GM23338 (cell line): ENCODE data around the gene NRDE2. TPM values are rescaled to one million over a fixed set of nuclear protein-coding genes. Genes with fewer than 3 reads are reported as not detected.

Experiments
- ATAC-seq: fragments of 200-7000 bp; cut with Tn5 transposase; 3 replicates; pipeline ENCODE4 v1.9.1; 2020
- DNase-seq: peaks from one replicate; pipeline ENCODE4 v3.0.0-alpha.2; 2015; ENCODE audit warnings: low spot score
- H2AFZ ChIP-seq: fragments of 200-600 bp; sonication (generic); 2 replicates; pipeline ENCODE4 v1.8.0; 2016; ENCODE audit warnings: antibody characterized with exemption, mild to moderate bottlenecking, moderate library complexity
- H3F3A ChIP-seq: fragments of 200-600 bp; sonication (generic); replicated peaks from 2 replicates; pipeline ENCODE4 v1.8.0; 2017; ENCODE audit warnings: antibody characterized with exemption, mixed run types, low read depth
- H3K27ac ChIP-seq: fragments of 200-600 bp; sonication (generic); 2 replicates; pipeline ENCODE4 v1.6.1; 2016; ENCODE audit warnings: low read depth
- H3K27me3 ChIP-seq: fragments of 200-600 bp; sonication (generic); 2 replicates; pipeline ENCODE4 v1.8.0; 2016; ENCODE audit warnings: mild to moderate bottlenecking, mixed run types, moderate library complexity; ENCODE audit not compliant: insufficient read depth
- H3K36me3 ChIP-seq: fragments of 200-600 bp; sonication (generic); 2 replicates; pipeline ENCODE4 v1.8.0; 2016; ENCODE audit warnings: mild to moderate bottlenecking; ENCODE audit not compliant: insufficient read depth
- H3K4me1 ChIP-seq: fragments of 200-600 bp; sonication (generic); 2 replicates; pipeline ENCODE4 v1.8.0; 2016; ENCODE audit warnings: mild to moderate bottlenecking, moderate library complexity; ENCODE audit not compliant: insufficient read depth
- H3K4me2 ChIP-seq: fragments of 200-600 bp; sonication (generic); 2 replicates; pipeline ENCODE4 v1.7.1; 2017; ENCODE audit warnings: mixed run types
- H3K4me3 ChIP-seq: fragments of 200-600 bp; sonication (generic); 2 replicates; pipeline ENCODE4 v1.6.1; 2016; ENCODE audit warnings: mixed run types
- H3K79me2 ChIP-seq: fragments of 200-600 bp; sonication (generic); replicated peaks from 2 replicates; pipeline ENCODE4 v1.8.0; 2017; ENCODE audit warnings: mild to moderate bottlenecking; ENCODE audit not compliant: insufficient read depth
- H3K9me2 ChIP-seq: fragments of 200-600 bp; sonication (generic); 2 replicates; pipeline ENCODE4 v1.8.0; 2017; ENCODE audit not compliant: insufficient read depth
- H4K20me1 ChIP-seq: fragments of 200-600 bp; sonication (generic); replicated peaks from 2 replicates; pipeline ENCODE4 v1.8.0; 2017; ENCODE audit warnings: mild to moderate bottlenecking; ENCODE audit not compliant: insufficient read depth
- H3K27ac Mint-ChIP-seq: 2 replicates; pipeline ENCODE4 v1.8.0; 2020; ENCODE audit warnings: inconsistent platforms, mild to moderate bottlenecking, moderate library complexity, mixed read lengths
- H3K27me3 Mint-ChIP-seq: 3 replicates; pipeline ENCODE4 v1.8.0; 2022; ENCODE audit warnings: low read depth, mild to moderate bottlenecking, moderate library complexity, mixed read lengths, inconsistent platforms; ENCODE audit not compliant: insufficient read depth, poor library complexity
- H3K36me3 Mint-ChIP-seq: 3 replicates; pipeline ENCODE4 v1.8.0; 2021; ENCODE audit warnings: low read depth, mild to moderate bottlenecking, inconsistent platforms, moderate library complexity, mixed read lengths
- H3K4me1 Mint-ChIP-seq: 3 replicates; pipeline ENCODE4 v1.8.0; 2020; ENCODE audit warnings: mild to moderate bottlenecking, inconsistent platforms, mixed read lengths
- H3K4me3 Mint-ChIP-seq: 3 replicates; pipeline ENCODE4 v1.8.0; 2021; ENCODE audit warnings: moderate library complexity, mild to moderate bottlenecking, inconsistent platforms, mixed read lengths
- H3K9me3 Mint-ChIP-seq: 3 replicates; pipeline ENCODE4 v1.8.0; 2020; ENCODE audit warnings: moderate library complexity, mild to moderate bottlenecking, inconsistent platforms, mixed read lengths
- CREB1 ChIP-seq: fragments of 250-450 bp; sonication (Bioruptor Pico); IDR thresholded peaks from 2 replicates; pipeline ENCODE4 v1.5.0; 2020; ENCODE audit warnings: low read depth, mild to moderate bottlenecking, moderate library complexity
- EZH2 ChIP-seq: fragments of 200-600 bp; sonication (generic); IDR thresholded peaks from one replicate; pipeline ENCODE4 v1.8.0; 2017; ENCODE audit warnings: antibody characterized with exemption, mild to moderate bottlenecking, low read depth; ENCODE audit not compliant: unreplicated experiment
- EZH2phosphoT487 ChIP-seq: fragments of 200-600 bp; sonication (generic); IDR thresholded peaks from one replicate; pipeline ENCODE4 v1.8.1; 2018; ENCODE audit warnings: antibody characterized with exemption; ENCODE audit not compliant: unreplicated experiment
- JUNB ChIP-seq: IDR thresholded peaks from one replicate; pipeline ENCODE4 v1.6.1; 2016; ENCODE audit warnings: antibody characterized with exemption; ENCODE audit not compliant: unreplicated experiment
- NANOG ChIP-seq: IDR thresholded peaks from 2 replicates; pipeline ENCODE4 v1.6.1; 2016; ENCODE audit warnings: antibody characterized with exemption, borderline replicate concordance
- STAT1 ChIP-seq: IDR thresholded peaks from one replicate; pipeline ENCODE4 v1.6.1; 2016; ENCODE audit warnings: antibody characterized with exemption; ENCODE audit not compliant: unreplicated experiment
- ZNF114 ChIP-seq: fragments of 250-450 bp; sonication (Bioruptor Pico); IDR thresholded peaks from 2 replicates; pipeline ENCODE4 v1.5.0; 2020; ENCODE audit warnings: mild to moderate bottlenecking, moderate library complexity
- ZNF331 ChIP-seq: fragments of 250-450 bp; sonication (Bioruptor Pico); IDR thresholded peaks from 2 replicates; pipeline ENCODE4 v1.5.0; 2020; ENCODE audit warnings: low read depth, mild to moderate bottlenecking, moderate library complexity
- polyA plus RNA-seq: library from polyadenylated mRNA; unstranded; fragments of >200 nt; fragmentation: Nextera tagmentation; extraction: Ambion mirVana; gene quantifications from 2 replicates; pipeline ENCODE4 v1.2.1, GENCODE V29; 2016
- total RNA-seq: library from RNA; depleted of rRNA; stranded (reverse); fragments of >200 nt; shearing (Covaris generic); gene quantifications from 2 replicates; pipeline ENCODE4 v1.2.3, GENCODE V29; 2014
- TF ChIP-seq, protein P1 (sequence below): IDR thresholded peaks from 2 replicates; pipeline ENCODE4 v1.6.1; 2016; ENCODE audit warnings: antibody characterized with exemption
- TF ChIP-seq, protein P2 (sequence below), 2 experiments: fragments of 200-600 bp in 1 of 2; sonication (generic) in 1 of 2; conservative IDR thresholded peaks; 2 replicates each; pipeline versions ENCODE4 v1.5.1 to v1.6.1; 2016 to 2017; ENCODE audit warnings: antibody characterized with exemption in 2 of 2, low read depth in 2 of 2, mild to moderate bottlenecking in 2 of 2, moderate library complexity in 1 of 2
- TF ChIP-seq, protein P3 (sequence below): fragments of 250-450 bp; sonication (Bioruptor Pico); IDR thresholded peaks from 2 replicates; pipeline ENCODE4 v1.5.0; 2020; ENCODE audit warnings: mild to moderate bottlenecking, moderate library complexity

The NRDE2 gene
- total and polyA plus RNA-seq, 2 experiments from 2014 or later = 9.8 to 20.6 TPM

DNA sequence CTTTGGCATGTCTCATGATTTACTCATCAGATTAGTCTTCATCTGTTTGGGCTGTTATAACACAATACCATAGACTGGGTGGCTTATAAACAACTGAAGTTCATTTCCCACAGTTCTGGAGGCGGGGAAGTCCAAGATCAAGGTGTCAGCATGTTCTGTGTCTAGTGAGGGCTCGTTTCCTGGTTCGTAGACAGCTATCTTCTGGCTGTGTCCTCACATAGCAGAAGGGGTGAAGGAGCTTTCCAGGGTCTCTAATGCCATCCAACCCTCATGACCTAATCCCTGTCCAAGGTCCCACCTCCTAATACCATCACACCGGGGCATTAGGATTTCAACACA, 30.8 kb upstream of the NRDE2 start:
- peaks cover 3% of the 10 kb centered on the region; the same call in 1 of the 3 replicates for H3K4me1 Mint-ChIP-seq
- no peak overlapping the region for H3K4me3 ChIP-seq
- no peaks in the 10 kb centered on the region for H3F3A ChIP-seq
- ATAC-seq (no peak), DNase-seq (no peak)
- TF ChIP-seq, protein P1, sequence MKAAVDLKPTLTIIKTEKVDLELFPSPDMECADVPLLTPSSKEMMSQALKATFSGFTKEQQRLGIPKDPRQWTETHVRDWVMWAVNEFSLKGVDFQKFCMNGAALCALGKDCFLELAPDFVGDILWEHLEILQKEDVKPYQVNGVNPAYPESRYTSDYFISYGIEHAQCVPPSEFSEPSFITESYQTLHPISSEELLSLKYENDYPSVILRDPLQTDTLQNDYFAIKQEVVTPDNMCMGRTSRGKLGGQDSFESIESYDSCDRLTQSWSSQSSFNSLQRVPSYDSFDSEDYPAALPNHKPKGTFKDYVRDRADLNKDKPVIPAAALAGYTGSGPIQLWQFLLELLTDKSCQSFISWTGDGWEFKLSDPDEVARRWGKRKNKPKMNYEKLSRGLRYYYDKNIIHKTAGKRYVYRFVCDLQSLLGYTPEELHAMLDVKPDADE = no peak
- TF ChIP-seq ZNF114 (CRISPR knock-in tag) (no peak), JUNB (no peak), EZH2 (no peak), STAT1 (no peak), CREB1 (CRISPR knock-in tag) (no peak), ZNF331 (CRISPR knock-in tag) (no peak), NANOG (no peak), EZH2phosphoT487 (no peak)
- TF ChIP-seq, protein P2, sequence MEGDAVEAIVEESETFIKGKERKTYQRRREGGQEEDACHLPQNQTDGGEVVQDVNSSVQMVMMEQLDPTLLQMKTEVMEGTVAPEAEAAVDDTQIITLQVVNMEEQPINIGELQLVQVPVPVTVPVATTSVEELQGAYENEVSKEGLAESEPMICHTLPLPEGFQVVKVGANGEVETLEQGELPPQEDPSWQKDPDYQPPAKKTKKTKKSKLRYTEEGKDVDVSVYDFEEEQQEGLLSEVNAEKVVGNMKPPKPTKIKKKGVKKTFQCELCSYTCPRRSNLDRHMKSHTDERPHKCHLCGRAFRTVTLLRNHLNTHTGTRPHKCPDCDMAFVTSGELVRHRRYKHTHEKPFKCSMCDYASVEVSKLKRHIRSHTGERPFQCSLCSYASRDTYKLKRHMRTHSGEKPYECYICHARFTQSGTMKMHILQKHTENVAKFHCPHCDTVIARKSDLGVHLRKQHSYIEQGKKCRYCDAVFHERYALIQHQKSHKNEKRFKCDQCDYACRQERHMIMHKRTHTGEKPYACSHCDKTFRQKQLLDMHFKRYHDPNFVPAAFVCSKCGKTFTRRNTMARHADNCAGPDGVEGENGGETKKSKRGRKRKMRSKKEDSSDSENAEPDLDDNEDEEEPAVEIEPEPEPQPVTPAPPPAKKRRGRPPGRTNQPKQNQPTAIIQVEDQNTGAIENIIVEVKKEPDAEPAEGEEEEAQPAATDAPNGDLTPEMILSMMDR (conservative IDR thresholded peaks at IDR 0.05; ENCODE audit: low read depth in 2 of 2) = no peak
- TF ChIP-seq, protein P3, sequence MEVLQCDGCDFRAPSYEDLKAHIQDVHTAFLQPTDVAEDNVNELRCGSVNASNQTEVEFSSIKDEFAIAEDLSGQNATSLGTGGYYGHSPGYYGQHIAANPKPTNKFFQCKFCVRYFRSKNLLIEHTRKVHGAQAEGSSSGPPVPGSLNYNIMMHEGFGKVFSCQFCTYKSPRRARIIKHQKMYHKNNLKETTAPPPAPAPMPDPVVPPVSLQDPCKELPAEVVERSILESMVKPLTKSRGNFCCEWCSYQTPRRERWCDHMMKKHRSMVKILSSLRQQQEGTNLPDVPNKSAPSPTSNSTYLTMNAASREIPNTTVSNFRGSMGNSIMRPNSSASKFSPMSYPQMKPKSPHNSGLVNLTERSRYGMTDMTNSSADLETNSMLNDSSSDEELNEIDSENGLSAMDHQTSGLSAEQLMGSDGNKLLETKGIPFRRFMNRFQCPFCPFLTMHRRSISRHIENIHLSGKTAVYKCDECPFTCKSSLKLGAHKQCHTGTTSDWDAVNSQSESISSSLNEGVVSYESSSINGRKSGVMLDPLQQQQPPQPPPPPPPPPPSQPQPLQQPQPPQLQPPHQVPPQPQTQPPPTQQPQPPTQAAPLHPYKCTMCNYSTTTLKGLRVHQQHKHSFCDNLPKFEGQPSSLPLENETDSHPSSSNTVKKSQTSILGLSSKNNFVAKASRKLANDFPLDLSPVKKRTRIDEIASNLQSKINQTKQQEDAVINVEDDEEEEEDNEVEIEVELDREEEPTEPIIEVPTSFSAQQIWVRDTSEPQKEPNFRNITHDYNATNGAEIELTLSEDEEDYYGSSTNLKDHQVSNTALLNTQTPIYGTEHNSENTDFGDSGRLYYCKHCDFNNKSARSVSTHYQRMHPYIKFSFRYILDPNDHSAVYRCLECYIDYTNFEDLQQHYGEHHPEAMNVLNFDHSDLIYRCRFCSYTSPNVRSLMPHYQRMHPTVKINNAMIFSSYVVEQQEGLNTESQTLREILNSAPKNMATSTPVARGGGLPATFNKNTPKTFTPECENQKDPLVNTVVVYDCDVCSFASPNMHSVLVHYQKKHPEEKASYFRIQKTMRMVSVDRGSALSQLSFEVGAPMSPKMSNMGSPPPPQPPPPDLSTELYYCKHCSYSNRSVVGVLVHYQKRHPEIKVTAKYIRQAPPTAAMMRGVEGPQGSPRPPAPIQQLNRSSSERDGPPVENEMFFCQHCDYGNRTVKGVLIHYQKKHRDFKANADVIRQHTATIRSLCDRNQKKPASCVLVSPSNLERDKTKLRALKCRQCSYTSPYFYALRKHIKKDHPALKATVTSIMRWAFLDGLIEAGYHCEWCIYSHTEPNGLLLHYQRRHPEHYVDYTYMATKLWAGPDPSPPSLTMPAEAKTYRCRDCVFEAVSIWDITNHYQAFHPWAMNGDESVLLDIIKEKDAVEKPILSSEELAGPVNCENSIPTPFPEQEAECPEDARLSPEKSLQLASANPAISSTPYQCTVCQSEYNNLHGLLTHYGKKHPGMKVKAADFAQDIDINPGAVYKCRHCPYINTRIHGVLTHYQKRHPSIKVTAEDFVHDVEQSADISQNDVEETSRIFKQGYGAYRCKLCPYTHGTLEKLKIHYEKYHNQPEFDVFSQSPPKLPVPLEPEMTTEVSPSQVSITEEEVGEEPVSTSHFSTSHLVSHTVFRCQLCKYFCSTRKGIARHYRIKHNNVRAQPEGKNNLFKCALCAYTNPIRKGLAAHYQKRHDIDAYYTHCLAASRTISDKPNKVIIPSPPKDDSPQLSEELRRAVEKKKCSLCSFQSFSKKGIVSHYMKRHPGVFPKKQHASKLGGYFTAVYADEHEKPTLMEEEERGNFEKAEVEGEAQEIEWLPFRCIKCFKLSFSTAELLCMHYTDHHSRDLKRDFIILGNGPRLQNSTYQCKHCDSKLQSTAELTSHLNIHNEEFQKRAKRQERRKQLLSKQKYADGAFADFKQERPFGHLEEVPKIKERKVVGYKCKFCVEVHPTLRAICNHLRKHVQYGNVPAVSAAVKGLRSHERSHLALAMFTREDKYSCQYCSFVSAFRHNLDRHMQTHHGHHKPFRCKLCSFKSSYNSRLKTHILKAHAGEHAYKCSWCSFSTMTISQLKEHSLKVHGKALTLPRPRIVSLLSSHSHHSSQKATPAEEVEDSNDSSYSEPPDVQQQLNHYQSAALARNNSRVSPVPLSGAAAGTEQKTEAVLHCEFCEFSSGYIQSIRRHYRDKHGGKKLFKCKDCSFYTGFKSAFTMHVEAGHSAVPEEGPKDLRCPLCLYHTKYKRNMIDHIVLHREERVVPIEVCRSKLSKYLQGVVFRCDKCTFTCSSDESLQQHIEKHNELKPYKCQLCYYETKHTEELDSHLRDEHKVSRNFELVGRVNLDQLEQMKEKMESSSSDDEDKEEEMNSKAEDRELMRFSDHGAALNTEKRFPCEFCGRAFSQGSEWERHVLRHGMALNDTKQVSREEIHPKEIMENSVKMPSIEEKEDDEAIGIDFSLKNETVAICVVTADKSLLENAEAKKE (CRISPR knock-in tag) = no peak
- H3K4me3 Mint-ChIP-seq = no peak overlapping the region
- no peaks in the 10 kb centered on the region for H3K36me3 Mint-ChIP-seq
- H3K79me2 ChIP-seq = no peaks in the 10 kb centered on the region
- no peak overlapping the region for H2AFZ ChIP-seq
- H3K36me3 ChIP-seq = no peaks in the 10 kb centered on the region
- H3K9me2 ChIP-seq = no peaks in the 10 kb centered on the region
- H3K4me1 ChIP-seq = no peaks in the 10 kb centered on the region
- no peaks in the 10 kb centered on the region for H4K20me1 ChIP-seq
- no peak overlapping the region for H3K4me2 ChIP-seq
- H3K27ac Mint-ChIP-seq = no peak overlapping the region
- no peaks in the 10 kb centered on the region for H3K27me3 Mint-ChIP-seq
- H3K27me3 ChIP-seq = no peaks in the 10 kb centered on the region
- H3K9me3 Mint-ChIP-seq = no peaks in the 10 kb centered on the region
- no peak overlapping the region for H3K27ac ChIP-seq
